ENCODE results near the gene HBE1.
"Not testable (repeated sequence)": the region's sequence is repeated elsewhere in the genome, so short reads cannot be mapped to it uniquely, and the experiment has no call there.

The HBE1 gene

GRCh38 chr11:5269715-5270147, at the start of gene HBE1:
HBE1 (minus strand) TSS chr11:5269945; CDS start chr11:5269890, 55 bp downstream.
- no peak for DNase-seq

DNA sequence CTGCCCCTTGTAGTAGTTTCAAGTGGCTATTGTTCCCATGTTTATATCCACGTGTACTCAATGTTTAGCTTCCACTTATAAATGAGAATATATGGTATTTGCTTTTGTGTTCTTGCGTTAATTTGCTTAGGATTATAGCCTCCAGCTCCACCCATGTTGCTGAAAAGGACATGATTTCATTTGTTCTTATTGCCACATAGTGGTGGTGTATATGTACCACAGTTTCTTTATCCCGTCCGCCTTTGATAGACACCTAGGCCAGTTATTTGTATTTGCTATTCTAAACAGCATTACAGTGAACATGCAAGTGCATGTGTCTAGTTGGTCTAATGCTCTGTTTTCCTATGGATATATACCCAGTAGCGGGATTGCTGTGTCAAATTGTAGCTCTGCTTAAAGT, 47.5 kb upstream of the HBE1 start:
- DNase-seq: no peak

GRCh38 chr11:5313326-5314023, 43.7 kb upstream of the HBE1 start:
- DNase-seq: not testable (repeated sequence)

DNA sequence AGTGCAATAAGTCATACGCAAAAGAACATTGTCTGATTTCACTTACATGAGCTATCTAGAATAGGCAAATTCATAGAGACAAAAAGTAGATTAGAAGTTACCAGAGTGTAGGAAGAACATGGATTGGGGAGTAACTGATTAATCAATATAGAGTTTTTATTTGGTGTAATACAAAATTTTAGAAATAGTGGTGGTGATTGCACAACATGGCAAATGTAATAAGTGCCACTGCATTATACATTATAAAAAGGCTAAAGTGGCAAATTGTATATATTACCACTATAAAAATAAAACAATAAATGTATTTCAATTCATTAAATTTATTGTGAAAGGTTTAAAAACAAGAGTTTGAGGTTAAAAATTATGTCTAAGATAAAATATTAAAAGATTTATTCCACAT, 40.7 kb upstream of the HBE1 start:
- DNase-seq: no peak

DNA sequence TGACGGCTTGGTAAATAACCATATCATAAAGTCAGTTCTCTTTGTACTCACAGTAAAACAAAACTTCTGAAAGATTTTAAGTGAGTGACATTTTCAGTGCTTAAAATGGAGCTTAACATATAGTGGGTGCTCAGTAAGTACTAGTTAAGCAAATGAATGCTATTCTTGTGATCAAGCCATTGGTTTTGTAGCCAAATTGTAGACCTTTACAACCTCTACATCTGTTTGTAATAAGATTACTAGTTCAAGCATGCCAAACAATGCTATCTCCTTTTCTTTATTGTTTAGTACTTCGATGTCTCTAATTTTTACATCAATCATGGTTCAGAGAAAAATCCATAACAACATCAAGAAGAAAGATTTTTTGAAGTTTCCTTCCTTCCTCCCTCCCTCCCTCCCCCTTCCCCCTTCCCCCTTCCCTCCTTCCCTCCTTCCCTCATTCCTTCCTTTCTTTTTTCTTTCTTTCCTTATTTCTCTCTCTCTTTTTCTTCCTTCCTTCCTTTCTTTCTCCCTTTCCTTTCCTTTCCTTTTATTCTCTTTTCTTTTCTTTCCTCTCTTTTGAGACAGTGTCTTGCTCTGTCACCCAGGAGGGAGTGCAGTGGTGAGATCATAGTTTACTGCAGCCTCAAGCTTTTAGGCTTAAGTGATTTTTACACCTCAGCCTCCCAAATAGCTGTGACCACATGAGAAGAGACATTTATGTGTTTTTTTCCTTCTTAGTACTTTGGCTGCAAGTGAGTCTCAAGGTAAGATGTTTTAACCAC, 37.7 kb upstream of the HBE1 start:
- DNase-seq: no peak

- no peak for DNase-seq
These were observed 34.3 kb upstream of the HBE1 start for GRCh38 chr11:5304046-5304445.

- DNase-seq: no peak
These were observed 33.9 kb upstream of the HBE1 start for GRCh38 chr11:5303626-5304025.

- DNase-seq: no peak
These were observed 32.1 kb upstream of the HBE1 start, which contains the start of gene OR51B4 for GRCh38 chr11:5301846-5302245. OR51B4 (minus strand) TSS chr11:5301946; CDS start chr11:5301946, 0 bp downstream.

DNA sequence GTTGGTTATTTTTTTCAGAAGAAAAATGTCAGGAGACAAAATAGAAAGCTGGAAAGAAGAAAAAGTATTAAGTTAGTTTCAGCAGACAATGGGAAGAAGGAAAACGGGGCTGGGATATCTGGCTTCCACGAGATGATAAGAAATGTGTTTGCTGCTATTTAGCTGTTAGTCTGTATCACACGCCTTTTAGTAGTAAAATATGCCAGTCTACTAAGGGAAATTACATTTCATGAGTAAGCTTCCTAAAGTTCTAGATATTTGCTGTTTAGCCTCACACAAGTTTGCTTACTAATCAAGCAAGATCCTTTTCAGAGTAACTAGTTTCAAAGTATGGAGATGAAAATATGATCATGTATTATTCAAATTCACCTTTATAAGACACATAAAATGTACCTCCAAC, 30.5 kb upstream of the HBE1 start:
- DNase-seq: no peak

DNA sequence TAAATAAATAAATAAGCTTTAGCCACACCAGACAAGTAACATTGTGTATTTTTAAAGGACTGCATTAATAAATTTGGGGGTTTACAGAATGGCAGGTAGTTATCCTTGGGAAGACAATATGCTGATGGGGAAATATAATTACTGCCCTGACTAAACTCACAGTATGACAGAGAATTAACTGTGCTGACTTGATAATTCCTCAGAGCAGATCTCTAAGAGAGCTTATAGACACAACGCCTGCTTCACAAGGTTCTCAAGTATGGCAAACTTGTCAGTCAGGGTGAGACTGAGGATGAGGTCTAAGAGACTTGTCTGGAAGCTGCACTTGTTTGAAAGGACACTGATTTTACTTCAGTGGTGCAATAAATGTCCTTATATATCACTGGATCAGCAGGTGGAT, 28.7 kb upstream of the HBE1 start:
- no peak for DNase-seq

GRCh38 chr11:5297721-5298323, 28.1 kb upstream of the HBE1 start:
- DNase-seq: no peak

- not testable (repeated sequence) for DNase-seq
These were observed 24.7 kb upstream of the HBE1 start for GRCh38 chr11:5294342-5294995.

- DNase-seq: no peak
These were observed 23.3 kb upstream of the HBE1 start for GRCh38 chr11:5293028-5293427.

GRCh38 chr11:5291207-5291838, 21.6 kb upstream of the HBE1 start:
- no peak for DNase-seq

- DNase-seq: no peak
These were observed 20.4 kb upstream of the HBE1 start for GRCh38 chr11:5290106-5290505.

GRCh38 chr11:5289696-5290095, 20.0 kb upstream of the HBE1 start:
- DNase-seq: no peak

DNA sequence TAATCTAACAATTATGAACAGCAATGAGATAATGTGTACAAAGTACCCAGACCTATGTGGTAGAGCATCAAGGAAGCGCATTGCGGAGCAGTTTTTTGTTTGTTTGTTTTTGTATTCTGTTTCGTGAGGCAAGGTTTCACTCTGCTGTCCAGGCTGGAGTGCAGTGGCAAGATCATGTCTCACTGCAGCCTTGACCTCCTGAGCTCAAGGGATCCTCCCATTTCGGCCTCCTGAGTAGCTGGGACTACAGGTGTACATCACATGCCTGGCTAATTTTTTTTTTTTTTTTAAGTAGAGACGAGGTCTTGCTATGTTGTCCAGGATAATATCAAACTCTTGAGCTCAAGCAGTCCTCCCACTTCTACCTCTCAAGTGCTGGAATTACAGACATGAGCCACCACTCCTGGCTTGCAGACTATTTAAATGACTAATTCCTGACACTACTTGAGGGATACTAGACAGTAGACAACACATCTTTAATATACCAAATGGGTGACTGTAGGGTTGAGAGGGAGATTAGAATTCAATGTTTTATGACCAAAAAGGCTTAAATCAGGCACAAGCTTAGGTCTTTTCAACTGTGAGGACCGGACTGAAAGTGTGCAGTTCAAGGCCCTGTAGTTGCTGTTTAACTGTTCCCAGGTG, 19.3 kb upstream of the HBE1 start:
- DNase-seq: no peak

GRCh38 chr11:5288108-5288905, 18.6 kb upstream of the HBE1 start:
- no peak for DNase-seq

DNA sequence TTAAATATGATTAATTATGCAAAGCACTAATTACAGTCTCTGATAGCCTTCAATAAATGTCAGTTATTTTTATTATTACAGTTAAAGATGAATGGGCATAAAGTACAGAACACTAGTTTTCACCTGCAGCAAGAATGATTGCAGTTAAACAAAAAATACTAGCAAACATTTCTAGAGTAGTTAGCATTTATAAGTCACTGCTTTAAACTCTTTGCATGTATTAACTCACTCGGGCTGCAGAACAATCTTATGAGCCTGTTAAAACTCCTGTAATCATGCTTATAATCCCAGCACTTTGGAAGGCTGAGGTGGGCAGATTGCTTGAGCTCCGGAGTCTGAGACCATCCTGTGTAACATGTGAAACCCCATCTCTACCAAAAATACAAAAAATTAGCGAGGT, 17.2 kb upstream of the HBE1 start:
- no peak for DNase-seq

DNA sequence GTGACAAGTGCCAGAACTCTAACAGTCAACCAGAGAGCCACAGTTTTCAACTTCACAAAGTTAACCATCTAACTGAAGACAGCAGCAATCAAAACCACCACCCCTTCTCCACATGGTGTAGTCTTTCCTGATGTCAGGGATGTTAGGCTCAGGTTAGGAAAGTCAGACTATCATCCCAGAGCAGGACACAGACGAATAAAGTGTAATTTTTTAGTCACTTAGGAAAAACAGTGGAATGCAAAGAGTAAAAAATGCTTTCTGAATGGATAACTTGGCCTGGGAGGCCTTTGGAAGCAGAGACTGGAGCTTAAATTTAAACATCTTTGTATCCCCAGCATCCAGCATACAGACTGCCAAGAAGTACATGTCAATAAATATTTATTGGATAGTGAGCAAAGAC, 16.6 kb upstream of the HBE1 start:
- no peak for DNase-seq

DNA sequence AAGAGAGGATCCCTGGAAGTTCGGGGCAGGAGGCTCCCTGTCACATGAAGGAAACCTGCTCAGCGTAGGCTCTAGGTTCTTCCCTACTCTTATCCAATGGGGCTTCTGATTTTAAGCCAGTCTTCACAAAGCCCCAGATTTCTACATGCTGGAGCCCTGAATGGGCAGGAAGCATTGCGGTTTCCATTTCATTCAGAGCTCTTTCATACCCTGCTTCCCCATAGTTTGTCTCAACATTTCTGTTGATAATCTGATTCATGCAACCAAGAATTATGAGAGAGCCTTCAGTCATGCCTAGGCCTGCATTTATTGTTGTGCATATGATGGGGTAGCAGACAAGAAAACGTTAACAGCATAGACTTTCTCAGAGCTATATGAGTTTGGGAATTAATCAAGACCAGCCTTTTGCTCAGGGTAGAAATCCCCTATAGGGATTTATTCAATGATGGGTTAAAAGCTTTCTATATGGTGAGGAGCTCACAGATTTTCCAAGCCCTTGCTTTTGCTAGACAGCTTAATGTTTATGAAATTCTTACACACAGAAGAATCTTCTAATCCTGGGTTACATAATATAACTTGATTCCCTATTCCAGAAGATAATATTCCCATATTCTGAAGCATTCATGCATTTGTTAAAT, 16.1 kb upstream of the HBE1 start:
- DNase-seq: no peak

All from stimulated activated CD4-positive, alpha-beta T cell treated with anti-CD3 and anti-CD28 coated beads, Interleukin-1b, Interleukin-23, amount 100 ng/mL, for 48 hours (primary cell).